Mesendoderm (in vitro differentiated cells): ENCODE measurements around the gene SLC35F2.

Source experiments
- DNase-seq: peaks from one replicate; pipeline ENCODE4 v3.0.0; 2013
- H2AK5ac ChIP-seq: 2 replicates; pipeline ENCODE4 v1.6.1; 2013; ENCODE audit warnings: low read length, inconsistent platforms
- H2BK120ac ChIP-seq: 2 replicates; pipeline ENCODE4 v1.6.1; 2013; ENCODE audit warnings: low read depth, mild to moderate bottlenecking, low read length, moderate library complexity, mixed read lengths
- H2BK15ac ChIP-seq: replicated peaks from 2 replicates; pipeline ENCODE4 v1.6.1; 2013; ENCODE audit warnings: low read depth, mild to moderate bottlenecking, moderate library complexity
- H2BK5ac ChIP-seq: 2 replicates; pipeline ENCODE4 v1.6.1; 2013; ENCODE audit warnings: low read length, inconsistent platforms
- H3K18ac ChIP-seq: 2 replicates; pipeline ENCODE4 v1.6.1; 2013; ENCODE audit warnings: mild to moderate bottlenecking, low read length, mixed read lengths
- H3K23ac ChIP-seq: one replicate; pipeline ENCODE4 v1.6.1; 2013; ENCODE audit warnings: low read length
- H3K27ac ChIP-seq: 2 replicates; pipeline ENCODE4 v1.5.1; 2013; ENCODE audit warnings: low read depth, mild to moderate bottlenecking, inconsistent platforms, low read length, moderate library complexity
- H3K27me3 ChIP-seq: 2 replicates; pipeline ENCODE4 v1.6.1; 2013; ENCODE audit warnings: low read length, control low read depth, mild to moderate bottlenecking, inconsistent platforms; ENCODE audit not compliant: insufficient read depth, poor library complexity
- H3K36me3 ChIP-seq: 2 replicates; pipeline ENCODE4 v1.6.1; 2013; ENCODE audit warnings: low read length, inconsistent platforms; ENCODE audit not compliant: control insufficient read depth, insufficient read depth
- H3K4ac ChIP-seq: one replicate; pipeline ENCODE4 v1.6.1; 2013; ENCODE audit warnings: low read depth, mild to moderate bottlenecking, low read length, moderate library complexity
- H3K4me1 ChIP-seq: 2 replicates; pipeline ENCODE4 v1.6.1; 2013; ENCODE audit warnings: low read depth, low read length, inconsistent platforms; ENCODE audit not compliant: control insufficient read depth
- H3K4me2 ChIP-seq: 2 replicates; pipeline ENCODE4 v1.6.1; 2013; ENCODE audit warnings: low read length
- H3K4me3 ChIP-seq: 2 replicates; pipeline ENCODE4 v1.5.1; 2013; ENCODE audit warnings: mild to moderate bottlenecking, low read length
- H3K56ac ChIP-seq: one replicate; pipeline ENCODE4 v1.6.1; 2013; ENCODE audit warnings: low read length
- H3K79me1 ChIP-seq: 2 replicates; pipeline ENCODE4 v1.6.1; 2013; ENCODE audit warnings: low read length, inconsistent platforms
- H3K79me2 ChIP-seq: 2 replicates; pipeline ENCODE4 v1.6.1; 2013; ENCODE audit warnings: mild to moderate bottlenecking, low read length; ENCODE audit not compliant: control insufficient read depth, insufficient read depth
- H3K9ac ChIP-seq: 2 replicates; pipeline ENCODE4 v1.6.1; 2013; ENCODE audit warnings: low read length, inconsistent platforms
- H4K5ac ChIP-seq: one replicate; pipeline ENCODE4 v1.6.1; 2013; ENCODE audit warnings: low read length
- H4K8ac ChIP-seq: one replicate; pipeline ENCODE4 v1.6.1; 2013; ENCODE audit warnings: low read depth, mild to moderate bottlenecking, control low read depth, low read length, moderate library complexity
- WGBS: extraction: QIAGEN DNeasy Blood & Tissue Kit; methylation state at CpG from one replicate; pipeline ENCODE4 v1.1.7; 2013; ENCODE audit warnings: low lambda C conversion rate, missing lambda C conversion rate; ENCODE audit not compliant: insufficient coverage; ENCODE audit errors: extremely low coverage; 5-methylcytosine and 5-hydroxymethylcytosine counted together

SLC35F2 gene

DNA sequence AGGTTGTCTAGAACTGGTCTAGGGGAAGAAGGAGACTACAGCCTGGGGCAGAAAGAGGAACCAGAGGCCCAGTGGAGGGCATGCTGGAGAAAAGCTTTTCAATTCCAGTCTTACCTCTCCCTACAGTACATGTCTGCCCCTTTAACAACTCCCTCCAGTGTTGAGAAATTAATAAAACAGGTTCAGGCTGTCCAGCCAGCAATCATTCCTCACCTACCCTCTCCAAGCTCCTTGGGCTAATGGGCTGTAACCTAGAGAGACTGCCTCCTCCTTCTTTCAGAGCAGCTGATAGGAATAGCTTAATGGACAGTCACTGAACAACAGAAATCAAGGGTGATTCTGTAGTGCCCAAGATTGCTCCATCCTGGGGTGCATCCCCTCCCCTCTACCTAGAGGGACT is 8.8 kb downstream of the SLC35F2 start:
- no peak for DNase-seq
- H4K5ac ChIP-seq = no peak overlapping the region
- no peak overlapping the region for H3K4ac ChIP-seq
- H4K8ac ChIP-seq = no peak overlapping the region
- H3K79me1 ChIP-seq = peaks cover 5% of the 10 kb centered on the region
- no peak overlapping the region for H2BK120ac ChIP-seq
- no peaks in the 10 kb centered on the region for H3K27me3 ChIP-seq
- no peak overlapping the region for H3K56ac ChIP-seq
- no peak overlapping the region for H2AK5ac ChIP-seq
- no peaks in the 10 kb centered on the region for H3K36me3 ChIP-seq
- H3K4me2 ChIP-seq = no peak overlapping the region
- H3K27ac ChIP-seq = no peak overlapping the region
- no peak overlapping the region for H3K18ac ChIP-seq
- peaks cover 3% of the 10 kb centered on the region for H3K79me2 ChIP-seq
- H2BK15ac ChIP-seq = no peak overlapping the region
- H2BK5ac ChIP-seq = no peak overlapping the region
- no peak overlapping the region for H3K23ac ChIP-seq
- H3K4me3 ChIP-seq = no peak overlapping the region
- H3K4me1 ChIP-seq = no peaks in the 10 kb centered on the region
- H3K9ac ChIP-seq = no peak overlapping the region

DNA sequence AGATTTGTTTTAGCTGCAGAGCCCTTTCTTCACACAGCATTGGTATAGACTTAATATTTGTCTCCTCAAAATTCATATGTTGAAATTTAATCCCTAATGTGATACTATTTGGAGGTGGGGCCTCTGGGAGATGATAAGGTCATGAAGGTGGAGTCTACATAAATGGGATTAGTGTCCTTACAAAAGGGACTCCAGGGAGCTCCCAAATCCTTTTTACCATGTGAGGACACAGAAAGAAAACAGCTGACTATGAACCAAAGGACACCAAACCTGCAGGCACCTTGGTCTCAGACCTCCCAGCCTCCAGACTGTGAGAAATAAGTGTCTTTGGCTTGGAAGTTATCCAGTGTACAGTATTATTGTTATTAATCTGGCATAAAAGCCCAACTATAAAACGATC is 10.2 kb downstream of the SLC35F2 start:
- no peak for DNase-seq
- WGBS = no CpG with 5 or more reads among the region's 1 CpG

DNA sequence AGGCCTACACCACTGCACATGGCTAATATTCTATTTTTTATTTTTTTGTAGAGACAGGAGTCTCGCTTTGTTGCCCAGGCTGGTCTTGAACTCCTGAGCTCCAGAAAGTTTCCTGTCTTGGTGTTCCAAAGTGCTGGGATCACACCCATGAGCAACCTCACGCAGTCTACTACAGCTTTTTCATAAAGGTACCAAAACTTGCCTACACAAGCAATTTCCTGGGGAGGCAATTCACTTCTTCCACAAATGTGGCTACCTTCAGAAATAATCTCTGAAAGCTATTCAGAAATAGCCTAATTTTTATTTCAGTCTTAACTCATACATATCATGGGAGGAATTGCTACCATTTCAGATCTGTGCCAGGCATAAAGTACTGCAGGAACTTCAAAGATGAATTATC is 11.4 kb downstream of the SLC35F2 start:
- no peak overlapping the region for H3K4me3 ChIP-seq
- no peak overlapping the region for H2AK5ac ChIP-seq
- WGBS = no CpG with 5 or more reads among the region's 2 CpGs
- no peak overlapping the region for H2BK5ac ChIP-seq
- H3K9ac ChIP-seq = no peak overlapping the region
- H3K79me1 ChIP-seq = peaks cover 2% of the 10 kb centered on the region
- H3K36me3 ChIP-seq = no peaks in the 10 kb centered on the region
- no peak for DNase-seq
- H3K18ac ChIP-seq = no peak overlapping the region
- H4K8ac ChIP-seq = no peak overlapping the region
- H3K27ac ChIP-seq = no peak overlapping the region
- no peaks in the 10 kb centered on the region for H3K79me2 ChIP-seq
- H4K5ac ChIP-seq = no peak overlapping the region
- H2BK15ac ChIP-seq = no peak overlapping the region
- H3K4me2 ChIP-seq = no peak overlapping the region
- H3K4me1 ChIP-seq = no peaks in the 10 kb centered on the region
- H3K56ac ChIP-seq = no peak overlapping the region
- H2BK120ac ChIP-seq = no peak overlapping the region
- no peaks in the 10 kb centered on the region for H3K27me3 ChIP-seq
- H3K4ac ChIP-seq = no peak overlapping the region
- no peak overlapping the region for H3K23ac ChIP-seq

More for the DNA sequence above, 10.2 kb downstream of the SLC35F2 start:
- Histone ChIP-seq H2BK15ac (no peak overlapping the region), H3K23ac (no peak overlapping the region), H3K36me3 (no peaks in the 10 kb centered on the region), H3K4me3 (no peak overlapping the region), H3K56ac (no peak overlapping the region), H3K4ac (no peak overlapping the region), H4K5ac (no peak overlapping the region), H3K79me2 (peaks cover 3% of the 10 kb centered on the region), H2AK5ac (no peak overlapping the region), H4K8ac (no peak overlapping the region), H3K4me1 (no peaks in the 10 kb centered on the region), H3K4me2 (no peak overlapping the region), H2BK5ac (no peak overlapping the region), H3K9ac (no peak overlapping the region), H3K79me1 (peaks cover 5% of the 10 kb centered on the region), H2BK120ac (no peak overlapping the region), H3K18ac (no peak overlapping the region), H3K27me3 (no peaks in the 10 kb centered on the region), H3K27ac (no peak overlapping the region)

DNA sequence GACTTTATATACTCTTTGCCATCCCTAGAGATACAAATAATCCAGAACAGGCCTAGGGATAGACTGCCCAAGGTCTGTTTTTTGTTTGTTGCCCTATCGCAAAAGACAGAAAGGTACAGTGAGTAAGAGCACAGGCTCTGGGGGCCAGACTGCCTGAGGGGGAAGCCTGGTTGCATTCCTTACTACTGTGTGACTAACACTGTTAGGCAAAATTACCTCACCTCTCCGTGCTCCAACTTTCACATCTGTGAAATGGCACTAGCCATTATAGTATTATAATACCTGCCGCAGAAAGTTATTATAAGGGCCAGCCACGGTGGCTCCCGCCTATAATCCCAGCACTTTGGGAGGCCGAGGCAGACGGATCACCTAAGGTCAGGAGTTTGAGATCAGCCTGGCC is 14.5 kb downstream of the SLC35F2 start:
- Histone ChIP-seq H2BK15ac (no peak overlapping the region), H3K4ac (no peak overlapping the region), H2BK120ac (no peak overlapping the region), H4K5ac (no peak overlapping the region), H3K56ac (no peak overlapping the region), H3K18ac (no peak overlapping the region), H3K27ac (no peak overlapping the region), H4K8ac (no peak overlapping the region), H3K36me3 (no peaks in the 10 kb centered on the region), H3K4me3 (no peak overlapping the region), H3K79me1 (peaks cover 3% of the 10 kb centered on the region), H3K9ac (no peak overlapping the region), H3K4me2 (no peak overlapping the region), H2BK5ac (no peak overlapping the region), H3K23ac (no peak overlapping the region), H2AK5ac (no peak overlapping the region), H3K4me1 (no peaks in the 10 kb centered on the region), H3K79me2 (no peaks in the 10 kb centered on the region), H3K27me3 (no peaks in the 10 kb centered on the region)
- peak; percentile 67 for DNase-seq
- no CpG with 5 or more reads among the region's 7 CpGs for WGBS

DNA sequence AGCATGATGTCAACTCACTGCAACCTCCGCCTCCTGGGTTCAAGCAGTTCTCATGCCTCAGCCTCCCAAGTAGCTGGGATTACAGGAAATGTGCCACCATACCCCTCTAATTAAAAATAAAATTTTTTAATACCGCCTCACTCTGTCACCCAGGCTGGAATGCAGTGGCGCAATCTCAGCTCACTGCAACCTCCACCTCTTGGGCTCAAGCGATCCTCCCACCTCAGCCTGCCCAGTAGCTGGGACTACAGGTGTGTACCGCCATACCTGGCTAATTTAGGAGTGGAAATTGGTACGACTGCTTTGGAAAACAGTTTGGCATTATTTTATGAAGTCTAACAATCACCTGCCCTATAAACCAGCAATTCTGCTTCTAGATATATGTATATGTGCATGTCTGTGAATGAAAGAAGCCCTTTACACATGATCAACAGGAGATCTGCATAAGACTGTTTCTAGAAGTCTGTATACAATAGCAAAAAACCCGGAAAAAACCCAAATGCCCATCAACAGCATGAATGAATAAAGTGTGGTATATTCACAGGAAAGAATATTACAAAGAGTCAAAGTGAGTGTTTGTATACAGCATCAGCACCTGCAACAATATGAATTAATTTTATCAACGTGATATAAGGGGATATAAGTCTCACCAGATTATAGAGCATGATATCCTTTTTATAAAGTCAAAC is 16.0 kb downstream of the SLC35F2 start:
- no peaks in the 10 kb centered on the region for H3K79me2 ChIP-seq
- no peak overlapping the region for H3K4me3 ChIP-seq
- no peak for DNase-seq
- no peak overlapping the region for H3K27ac ChIP-seq
- no peak overlapping the region for H2AK5ac ChIP-seq
- no peak overlapping the region for H4K8ac ChIP-seq
- no peak overlapping the region for H3K4me2 ChIP-seq
- H3K9ac ChIP-seq = no peak overlapping the region
- H3K36me3 ChIP-seq = no peaks in the 10 kb centered on the region
- H2BK5ac ChIP-seq = no peak overlapping the region
- WGBS = no CpG with 5 or more reads among the region's 8 CpGs
- no peak overlapping the region for H4K5ac ChIP-seq
- H3K56ac ChIP-seq = no peak overlapping the region
- peaks cover 3% of the 10 kb centered on the region for H3K79me1 ChIP-seq
- no peak overlapping the region for H3K23ac ChIP-seq
- no peaks in the 10 kb centered on the region for H3K4me1 ChIP-seq
- no peak overlapping the region for H3K18ac ChIP-seq
- H3K4ac ChIP-seq = no peak overlapping the region
- no peak overlapping the region for H2BK15ac ChIP-seq
- no peaks in the 10 kb centered on the region for H3K27me3 ChIP-seq
- no peak overlapping the region for H2BK120ac ChIP-seq

DNA sequence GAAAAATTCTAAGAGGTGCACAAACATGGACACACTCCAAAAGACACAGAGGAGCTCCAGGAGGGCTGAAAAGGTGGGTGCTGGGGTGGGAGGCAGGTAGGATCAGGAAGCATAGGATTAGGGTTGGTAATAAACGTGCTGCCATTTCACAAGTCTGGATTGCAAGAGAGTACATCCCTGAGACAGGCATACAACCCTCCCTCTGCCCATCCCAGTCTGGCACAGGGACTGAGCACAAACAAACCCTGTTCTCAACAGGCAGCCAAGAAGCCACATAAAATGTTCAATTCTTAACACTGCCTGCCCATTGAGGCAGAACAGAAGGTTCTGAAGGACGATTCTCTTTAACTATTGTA is 18.5 kb downstream of the SLC35F2 start:
- Histone ChIP-seq H3K36me3 (no peaks in the 10 kb centered on the region), H4K8ac (no peak overlapping the region), H3K27ac (no peak overlapping the region), H2BK5ac (no peak overlapping the region), H4K5ac (no peak overlapping the region), H3K4me1 (no peaks in the 10 kb centered on the region), H2BK120ac (no peak overlapping the region), H3K79me2 (no peaks in the 10 kb centered on the region), H3K23ac (no peak overlapping the region), H3K4me3 (no peak overlapping the region), H3K79me1 (peaks cover 3% of the 10 kb centered on the region), H3K9ac (no peak overlapping the region), H2AK5ac (no peak overlapping the region), H3K18ac (no peak overlapping the region), H3K56ac (peak overlapping the region; percentile 49), H2BK15ac (no peak overlapping the region), H3K27me3 (no peaks in the 10 kb centered on the region), H3K4me2 (no peak overlapping the region), H3K4ac (no peak overlapping the region)
- DNase-seq = no peak
- WGBS = no CpG with 5 or more reads among the region's 2 CpGs
